ENCODE measurements around the gene MBTD1.
"Not testable (repeated sequence)": the region's sequence is repeated elsewhere in the genome, so short reads cannot be mapped to it uniquely, and the experiment has no call there.

Gene MBTD1

DNA sequence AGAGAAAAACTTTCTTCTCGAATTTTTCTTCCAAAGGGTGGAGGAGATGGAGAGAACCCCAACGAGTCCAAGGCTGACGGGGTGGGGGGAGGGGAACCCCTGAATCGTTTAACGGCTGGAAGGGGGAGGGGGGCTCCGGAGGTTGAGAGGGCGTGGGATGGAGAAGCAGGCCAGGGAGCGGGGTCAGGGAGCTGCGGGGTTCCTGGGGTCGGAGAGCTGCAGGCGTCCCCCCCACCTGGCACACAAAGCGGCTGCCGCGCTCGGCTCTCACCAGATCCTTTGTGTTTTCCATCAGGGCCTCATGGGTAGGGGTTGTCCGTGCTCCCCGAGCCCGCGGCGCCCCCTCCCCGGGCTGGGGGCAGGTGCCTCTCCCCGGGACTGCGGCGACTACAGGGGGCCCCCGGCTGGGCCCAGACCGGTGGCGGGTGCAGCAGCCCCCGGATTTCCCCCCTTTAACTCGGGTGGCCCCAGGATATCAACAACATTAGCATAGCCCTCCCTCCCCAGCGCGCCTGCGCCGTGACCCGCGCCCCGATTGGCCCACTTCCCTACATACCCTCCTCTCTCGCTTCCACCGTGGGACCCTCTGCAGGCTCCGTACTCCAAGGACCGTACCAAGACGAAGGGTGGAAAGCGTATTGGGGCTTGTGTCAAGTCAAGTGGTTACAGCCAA is at the start of gene MBTD1:
TSS of gene MBTD1 (minus strand) at position 486 of the 673 bp plus-strand sequence. CDS start 34,888 bp downstream, outside the sequence.
- peak; percentile 97 for DNase-seq

DNA sequence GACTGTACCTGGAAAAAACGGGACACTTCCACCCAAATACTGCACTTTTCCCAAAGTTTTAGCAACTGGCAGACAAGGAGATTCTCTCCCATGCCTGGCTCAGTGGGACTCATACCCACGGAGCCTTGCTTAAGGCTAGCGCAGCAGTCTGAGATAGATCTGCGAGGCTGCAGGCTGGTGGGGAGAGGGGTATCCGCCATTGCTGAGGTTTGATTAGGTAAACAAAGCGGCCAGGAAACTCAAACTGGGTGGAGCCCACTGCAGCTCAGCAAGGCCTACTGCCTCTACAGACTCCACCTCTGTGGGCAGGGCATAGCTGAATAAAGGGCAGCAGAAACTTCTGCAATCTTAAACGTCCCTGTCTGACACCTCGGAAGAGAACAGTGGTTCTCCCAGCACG is 45.3 kb upstream of the MBTD1 start:
- DNase-seq, result no peak

DNA sequence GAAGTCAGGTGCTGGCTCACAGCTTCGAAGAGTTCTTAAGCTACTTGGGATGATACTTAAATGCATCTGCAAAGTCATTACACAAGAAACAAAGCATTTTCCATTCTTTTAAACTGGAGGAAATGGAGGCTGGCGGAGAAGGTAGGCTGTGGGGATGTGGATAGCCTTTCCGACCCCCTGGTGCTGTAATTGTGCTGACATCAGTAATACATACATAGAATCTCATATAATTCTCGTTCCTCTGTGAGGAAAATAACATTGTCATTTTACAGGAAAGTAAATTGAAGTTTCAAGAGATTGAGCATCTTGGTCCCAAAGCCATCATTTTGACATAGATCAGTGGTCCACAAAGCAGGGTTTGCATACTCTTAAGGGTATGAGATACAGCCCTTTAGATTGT is 40.0 kb upstream of the MBTD1 start:
- no peak for DNase-seq

DNA sequence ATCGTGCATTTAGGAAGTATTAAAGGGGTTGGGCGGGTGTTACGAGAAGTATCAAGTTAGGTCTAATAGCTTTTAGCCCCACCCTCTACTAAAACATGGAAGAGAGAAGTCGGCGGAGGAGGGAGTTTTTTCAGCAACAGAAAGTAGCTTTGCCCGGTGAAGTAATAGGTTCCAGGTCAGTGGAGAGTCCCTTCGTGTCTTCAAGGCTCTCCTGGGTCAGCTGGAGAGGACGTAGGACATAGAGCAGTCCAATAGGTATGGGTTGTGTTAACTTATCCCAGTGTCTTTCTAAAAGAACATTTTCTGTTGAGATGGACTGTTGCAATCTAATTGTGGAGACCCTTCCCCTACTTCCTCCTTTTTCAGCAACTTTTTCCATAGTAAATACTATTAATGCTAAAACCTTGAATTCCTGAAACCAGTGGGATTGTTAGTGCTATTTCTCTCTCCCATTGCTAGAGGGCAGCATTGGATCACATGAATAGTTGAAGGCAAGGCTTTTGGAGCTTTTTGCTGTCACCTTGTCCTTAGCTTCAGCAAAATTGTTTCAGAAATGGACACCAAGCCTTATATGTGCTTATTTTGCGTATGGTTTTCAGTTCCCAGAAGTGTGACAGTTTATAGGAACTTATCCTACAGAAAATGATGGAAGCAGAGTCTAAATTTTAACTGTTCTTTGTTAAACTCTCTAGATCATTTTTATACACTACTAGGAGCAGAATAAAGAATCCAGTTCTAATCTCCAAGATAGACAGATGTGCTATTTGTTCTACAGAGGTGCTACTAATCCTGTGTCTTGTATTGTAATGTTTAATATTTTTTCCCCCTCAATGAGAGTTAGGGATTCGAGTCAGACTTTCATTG is 38.9 kb upstream of the MBTD1 start:
- DNase-seq, result no peak

DNA sequence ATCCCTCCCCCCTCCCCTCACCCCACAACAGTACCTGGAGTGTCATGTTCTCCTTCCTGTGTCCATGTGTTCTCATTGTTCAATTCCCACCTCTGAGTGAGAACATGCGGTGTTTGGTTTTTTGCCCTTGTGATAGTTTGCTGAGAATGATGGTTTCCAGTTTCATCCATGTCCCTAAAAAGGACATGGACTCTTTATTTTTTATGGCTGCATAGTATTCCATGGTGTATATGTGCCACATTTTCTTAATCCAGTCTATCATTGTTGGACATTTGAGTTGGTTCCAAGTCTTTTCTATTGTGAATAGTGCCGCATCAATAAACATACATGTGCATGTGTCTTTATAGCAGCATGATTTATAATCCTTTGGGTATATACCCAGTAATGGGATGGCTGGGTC is 34.5 kb upstream of the MBTD1 start:
- DNase-seq, result not testable (repeated sequence)

DNA sequence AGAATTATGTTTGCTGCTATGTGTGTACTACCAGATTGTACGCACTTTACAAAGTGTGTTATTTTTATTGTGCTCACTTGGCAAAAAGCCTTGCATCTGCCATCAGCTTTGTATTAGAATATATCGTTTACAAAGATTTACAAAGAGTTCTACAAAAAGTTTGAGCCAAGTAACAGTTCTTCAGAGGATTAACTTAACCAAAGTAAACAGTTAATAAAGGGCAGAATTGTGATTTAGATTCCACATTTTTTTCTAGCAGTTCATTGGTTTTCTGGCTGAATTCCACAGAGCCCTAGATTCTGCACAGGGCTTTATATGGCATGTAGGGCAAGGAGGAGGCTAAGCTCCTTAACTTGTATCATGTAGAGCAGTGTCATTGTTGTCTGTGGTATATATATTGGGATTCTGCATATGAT is 29.9 kb upstream of the MBTD1 start:
- no peak for DNase-seq

DNA sequence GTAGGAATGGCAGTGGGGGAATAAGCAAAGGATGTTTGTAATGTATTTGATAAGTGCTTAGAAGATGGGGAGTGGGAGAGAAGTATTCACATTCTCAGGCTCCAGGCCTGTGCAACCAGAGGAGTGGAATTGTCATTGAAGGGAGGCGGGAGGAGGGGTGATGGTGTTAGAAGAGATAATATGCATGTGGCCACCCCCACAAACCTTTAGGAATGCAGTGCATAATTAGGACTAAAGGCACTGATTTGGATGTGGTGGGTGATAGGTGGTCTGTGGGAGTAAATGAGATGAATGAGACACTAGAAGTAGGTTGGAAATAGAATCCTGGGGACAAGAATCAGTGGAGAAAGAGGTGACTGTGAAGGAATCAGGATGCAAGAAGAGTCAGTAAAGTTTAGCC is 27.6 kb upstream of the MBTD1 start:
- no peak for DNase-seq

DNA sequence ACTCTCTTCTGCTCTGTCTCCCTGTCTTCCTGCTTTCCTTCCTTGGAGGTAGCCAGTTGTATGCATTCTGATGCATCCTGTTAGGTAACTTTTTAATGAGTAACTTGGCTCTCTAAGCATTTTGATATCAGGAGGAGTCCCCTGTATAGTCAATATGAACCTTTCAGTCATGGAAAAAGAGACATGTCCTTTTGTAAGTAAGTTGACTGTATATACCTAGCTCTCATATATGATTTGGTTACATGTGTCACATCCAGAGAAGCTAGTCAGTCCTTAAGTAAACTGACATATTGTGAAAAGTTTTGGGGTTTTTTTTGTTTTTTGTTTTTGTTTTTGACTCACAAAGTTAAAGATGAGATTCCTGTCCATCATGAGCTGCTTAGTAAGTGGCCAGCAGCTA is 19.3 kb upstream of the MBTD1 start:
- no peak for DNase-seq

DNA sequence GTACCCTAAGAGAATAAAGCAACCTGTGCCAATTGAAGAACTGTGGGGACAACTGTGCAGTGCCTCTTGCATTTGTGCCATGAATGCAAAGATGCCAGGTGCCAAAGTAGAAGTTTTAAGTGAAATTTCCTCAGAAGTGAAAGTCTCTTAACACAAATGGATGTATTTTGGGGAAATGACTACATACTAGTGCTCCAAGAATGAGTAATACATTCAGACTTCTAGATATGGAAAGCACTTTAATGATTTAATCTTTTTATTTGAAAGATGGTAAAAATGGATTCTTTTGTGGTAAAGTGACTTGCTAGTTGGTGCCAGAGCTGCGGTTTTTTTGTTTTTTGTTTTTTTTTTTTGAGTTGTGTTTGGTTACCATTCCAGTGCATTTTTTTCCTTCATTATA is 15.5 kb upstream of the MBTD1 start:
- no peak for DNase-seq

DNA sequence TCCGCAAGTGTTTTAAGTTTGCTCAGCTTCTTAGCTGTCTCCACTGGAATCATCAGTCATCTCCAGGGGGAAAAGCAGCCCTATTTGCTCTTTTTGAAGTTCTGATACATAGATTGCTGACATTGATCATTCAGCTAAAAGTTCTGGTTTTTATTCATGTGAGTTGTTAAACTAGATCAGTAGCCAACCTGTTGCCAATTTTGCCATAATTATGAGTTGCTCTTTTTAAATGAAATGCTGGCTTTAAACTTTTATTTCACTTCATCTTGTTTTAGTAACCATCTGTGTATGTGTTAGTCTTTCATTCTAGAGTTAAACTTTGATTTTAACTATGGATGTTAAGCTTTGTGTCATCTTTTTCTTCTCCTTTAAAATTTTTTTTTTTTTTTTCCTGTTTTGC is 13.0 kb upstream of the MBTD1 start:
- DNase-seq, result no peak

DNA sequence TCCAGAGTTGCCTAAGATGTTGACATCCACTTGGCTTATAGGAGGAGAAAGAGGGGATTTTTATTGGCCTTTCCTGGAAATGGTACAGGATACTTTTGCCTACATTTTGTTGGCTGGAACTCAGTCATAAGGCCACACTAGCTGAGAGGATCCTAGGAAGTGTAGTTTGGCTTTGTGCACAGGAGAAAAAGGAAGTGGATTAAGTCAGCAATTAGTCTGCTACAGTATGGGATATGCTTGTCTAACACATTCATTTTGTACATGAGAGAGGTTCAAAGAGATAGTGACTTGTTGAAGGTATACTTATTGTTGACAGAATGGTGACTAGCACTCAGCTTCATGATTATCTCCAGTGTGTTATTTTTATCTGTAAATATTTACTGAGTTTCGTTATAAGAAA is 10.8 kb upstream of the MBTD1 start:
- no peak for DNase-seq

DNA sequence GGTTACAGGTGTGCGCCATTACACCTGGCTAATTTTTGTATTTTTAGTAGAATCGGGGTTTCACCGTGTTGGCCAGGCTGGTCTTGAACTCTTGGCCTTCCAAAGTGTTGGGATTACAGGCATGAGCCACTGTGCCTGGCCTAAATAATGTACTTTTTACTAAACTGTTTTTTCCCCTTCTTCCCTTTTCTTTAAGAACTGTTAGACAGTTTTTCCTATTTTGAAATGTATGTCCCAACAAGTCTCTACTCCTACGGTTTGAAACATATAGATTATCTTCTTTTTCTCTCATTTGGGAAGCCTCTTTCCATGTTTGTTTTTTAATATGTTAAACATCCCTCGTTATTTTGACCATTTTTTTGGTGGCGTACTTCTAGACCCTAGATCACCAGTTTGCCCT is 10.1 kb upstream of the MBTD1 start:
- DNase-seq, result no peak

DNA sequence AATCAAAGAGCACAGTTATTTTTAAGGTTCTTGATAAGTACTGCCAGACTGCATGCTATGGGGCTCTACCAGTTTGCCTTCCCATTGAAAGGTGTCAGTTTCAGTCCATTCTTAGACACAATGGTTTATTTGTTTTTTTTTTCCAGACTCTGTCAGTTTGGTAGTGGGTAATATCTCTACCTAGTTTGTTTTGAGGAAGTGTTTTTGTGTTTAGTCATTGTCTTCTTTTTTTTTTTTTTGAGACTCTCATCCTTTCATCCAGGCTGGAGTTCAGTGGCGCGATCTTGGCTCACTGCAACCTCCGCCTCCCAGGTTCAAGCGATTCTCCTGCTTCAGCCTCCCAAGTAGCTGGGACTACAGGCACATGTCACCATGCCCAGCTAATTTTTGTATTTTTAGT is 4.6 kb upstream of the MBTD1 start:
- DNase-seq, result not testable (repeated sequence)

DNA sequence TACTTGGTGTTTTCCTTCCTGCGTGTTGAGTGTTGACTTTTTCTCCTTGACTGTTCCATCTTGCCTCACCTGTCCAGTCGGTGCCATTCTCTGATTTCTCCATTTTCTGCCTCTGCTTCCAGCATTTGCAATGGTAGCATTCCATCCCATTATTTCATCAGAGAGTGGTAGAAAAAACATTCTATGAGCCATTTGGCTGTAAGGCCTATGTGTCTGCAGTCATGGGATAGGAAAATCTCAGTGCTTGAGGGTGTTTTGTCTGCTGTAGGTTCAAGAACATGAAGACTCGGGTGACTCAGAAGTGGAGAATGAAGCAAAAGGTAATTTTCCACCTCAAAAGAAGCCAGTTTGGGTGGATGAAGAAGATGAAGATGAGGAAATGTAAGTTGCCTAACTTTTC is 3.2 kb upstream of the MBTD1 start:
- no peak for DNase-seq

DNA sequence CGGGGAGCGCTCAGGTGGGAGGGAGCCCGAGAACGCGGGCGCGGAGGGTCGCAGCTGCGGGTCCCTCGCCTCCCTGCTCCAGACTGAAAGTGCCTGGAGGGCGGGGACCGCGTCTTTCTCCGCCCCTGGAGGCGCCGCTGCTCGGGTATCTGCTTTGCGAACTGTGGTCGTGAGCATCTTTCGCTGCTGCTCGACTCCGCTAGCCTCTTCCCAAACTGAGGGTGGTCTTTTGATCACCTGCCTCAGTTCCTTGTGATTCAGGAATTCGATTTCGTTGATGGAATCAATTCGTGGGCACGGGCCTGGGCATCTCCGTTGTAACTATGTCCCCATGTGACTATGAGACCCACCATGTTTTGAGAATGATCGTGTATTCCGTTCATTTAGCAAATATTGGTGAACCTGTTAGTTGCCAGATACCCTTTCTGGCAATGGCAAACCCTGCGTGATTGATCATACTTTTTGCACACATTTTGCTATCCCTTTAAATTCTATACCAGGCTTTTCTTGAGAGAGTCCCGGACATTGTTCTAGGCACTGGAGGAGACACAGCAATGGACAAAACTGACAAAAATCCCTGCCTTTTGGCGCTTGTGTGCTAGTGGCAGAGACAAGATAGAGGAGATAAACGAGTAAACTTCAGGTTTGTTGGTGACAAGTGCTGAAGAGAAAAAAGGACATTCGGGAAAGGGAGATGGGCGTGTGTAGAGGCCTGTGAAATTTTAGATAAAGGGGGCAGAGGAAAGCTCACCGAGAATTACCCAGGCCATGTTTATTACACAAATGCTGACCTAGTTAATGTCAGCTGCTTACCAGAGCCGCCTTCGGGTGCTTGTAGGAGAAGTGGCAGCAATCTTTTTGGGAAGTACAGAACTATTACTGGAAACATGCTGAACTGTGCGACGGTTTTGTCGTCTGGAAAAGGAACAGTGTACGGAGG is 1.4 kb upstream of the MBTD1 start:
- DNase-seq, result no peak

DNA sequence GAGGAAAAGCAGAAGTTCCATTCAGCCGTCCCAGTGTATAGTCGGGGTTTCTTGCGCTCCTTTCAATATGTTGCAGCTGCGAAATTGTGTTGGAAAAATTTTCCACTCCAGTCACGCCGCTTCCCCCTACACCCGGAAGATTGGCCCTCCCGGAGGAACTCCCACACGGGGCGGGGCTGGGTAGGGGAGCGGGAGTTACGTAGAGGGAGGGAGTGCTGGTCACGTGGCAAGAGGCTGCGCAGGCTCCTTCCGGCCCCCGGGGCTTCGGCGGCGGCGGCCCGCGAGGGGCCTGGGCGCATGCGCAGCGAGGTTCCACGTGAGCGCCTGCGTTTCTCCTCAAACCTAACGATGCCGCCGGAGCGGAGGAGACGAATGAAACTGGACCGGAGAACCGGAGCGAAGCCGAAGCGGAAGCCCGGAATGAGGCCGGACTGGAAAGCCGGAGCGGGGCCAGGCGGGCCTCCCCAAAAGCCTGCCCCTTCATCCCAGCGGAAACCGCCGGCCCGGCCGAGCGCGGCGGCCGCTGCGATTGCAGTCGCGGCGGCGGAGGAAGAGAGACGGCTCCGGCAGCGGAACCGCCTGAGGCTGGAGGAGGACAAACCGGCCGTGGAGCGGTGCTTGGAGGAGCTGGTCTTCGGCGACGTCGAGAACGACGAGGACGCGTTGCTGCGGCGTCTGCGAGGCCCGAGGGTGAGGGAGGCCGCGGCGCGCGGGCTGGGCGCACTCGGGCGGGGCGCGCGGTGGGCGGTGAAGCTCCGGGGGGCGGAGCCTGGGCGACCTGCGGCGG is 581 bp upstream of the MBTD1 start, which contains the start of gene UTP18:
TSS of gene UTP18 (plus strand) at position 310 of the 787 bp plus-strand sequence. CDS start at position 349, 39 bp downstream.
- peak; percentile 98 for DNase-seq

DNA sequence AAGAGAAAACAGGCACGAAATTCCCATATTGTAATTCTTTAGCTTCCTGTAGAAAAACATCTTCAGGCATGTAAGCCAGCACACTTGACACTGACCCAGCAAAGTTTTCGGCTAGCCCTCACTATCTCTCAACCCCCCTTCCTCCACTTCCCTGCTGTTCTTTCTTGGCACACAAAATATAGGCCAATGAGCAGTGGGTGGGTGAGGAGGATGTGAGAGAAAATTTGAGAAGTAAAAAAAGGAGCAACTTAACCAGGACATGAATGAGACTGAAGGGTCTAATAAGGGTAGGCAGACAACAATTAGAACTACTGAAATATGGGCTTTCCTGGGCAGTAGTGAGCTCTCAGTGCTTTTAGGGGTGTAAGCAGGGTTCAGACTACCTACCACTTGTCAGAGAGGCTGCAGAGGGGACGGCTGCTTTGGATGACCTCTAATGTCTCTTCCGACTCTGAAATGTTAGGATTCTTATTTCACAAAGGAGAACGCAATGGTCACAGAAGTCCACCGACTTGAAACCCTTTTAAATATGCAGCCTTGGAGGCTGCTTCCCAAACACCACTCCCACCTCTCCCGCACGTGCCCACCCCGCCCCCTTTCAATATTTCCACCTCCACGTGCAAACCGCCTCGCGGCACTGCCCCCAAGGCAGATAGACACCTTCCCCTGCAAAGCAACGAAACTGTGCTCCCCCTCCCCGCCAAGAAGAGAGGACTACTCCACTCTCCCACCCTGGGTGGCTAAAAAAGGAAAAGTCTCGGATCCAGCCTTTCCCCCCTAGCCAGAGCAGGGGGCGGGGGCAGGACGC is 889 bp downstream of the MBTD1 start:
- peak; percentile 53 for DNase-seq

DNA sequence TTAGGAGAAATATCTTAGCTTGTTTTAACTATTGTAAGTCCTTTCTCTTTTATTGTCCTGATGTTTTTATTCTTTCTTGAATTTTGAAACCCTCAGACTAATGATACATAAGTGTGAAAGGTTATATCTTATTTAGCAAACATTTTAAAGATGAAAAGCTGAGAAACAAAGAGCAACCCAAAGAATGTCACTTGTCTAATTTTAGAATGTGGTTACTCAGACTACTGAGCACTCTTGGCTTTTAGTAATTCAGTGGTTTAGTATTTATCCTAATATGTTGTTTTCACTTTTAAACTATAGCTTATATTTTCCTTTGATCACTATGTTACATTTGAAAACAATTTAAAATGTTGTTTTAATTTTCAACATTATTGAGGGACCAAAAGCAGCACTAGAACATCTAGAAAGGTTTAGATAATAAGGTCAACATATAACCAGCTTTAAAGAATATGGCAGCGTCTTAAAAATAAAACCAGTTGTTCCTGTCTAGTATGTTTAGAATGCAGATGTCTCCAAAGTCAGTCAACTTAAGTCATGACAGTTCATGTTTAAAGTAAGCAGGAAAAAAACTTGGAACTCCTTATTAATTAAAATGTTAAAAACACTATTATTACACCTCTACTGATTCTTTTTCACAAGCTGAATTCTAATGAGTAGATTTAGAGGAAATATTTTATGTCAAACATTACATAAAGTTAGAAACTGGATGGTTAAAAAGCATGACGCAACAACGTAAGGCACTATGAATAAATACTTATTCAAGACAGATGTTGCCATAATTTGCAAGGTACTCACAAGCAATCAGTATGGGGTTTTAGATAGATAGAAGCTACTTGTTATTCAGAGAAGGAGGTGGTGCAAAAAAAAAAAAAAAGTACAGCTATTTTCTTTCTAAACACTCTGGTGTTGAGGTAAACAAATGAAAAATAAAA is 2.4 kb downstream of the MBTD1 start:
- DNase-seq, result no peak

DNA sequence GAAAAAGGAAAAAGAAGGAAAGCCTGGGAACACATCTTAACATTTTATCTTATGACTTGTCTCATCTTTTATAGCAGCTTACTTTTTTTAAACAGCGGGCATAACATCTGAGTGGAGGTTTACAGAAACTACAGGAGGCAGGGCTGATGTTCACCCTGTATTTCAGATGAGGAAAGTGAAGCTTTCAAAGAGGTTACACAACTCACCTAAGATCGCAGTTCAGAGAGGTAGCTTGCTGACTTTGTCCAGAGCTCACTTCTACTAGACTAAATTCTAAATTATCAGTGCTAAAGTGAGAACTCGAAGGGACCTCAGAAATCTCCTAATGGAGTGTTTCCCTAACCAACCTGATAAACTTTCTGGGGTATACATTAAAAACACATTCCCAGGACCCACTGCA is 3.7 kb downstream of the MBTD1 start:
- no peak for DNase-seq

DNA sequence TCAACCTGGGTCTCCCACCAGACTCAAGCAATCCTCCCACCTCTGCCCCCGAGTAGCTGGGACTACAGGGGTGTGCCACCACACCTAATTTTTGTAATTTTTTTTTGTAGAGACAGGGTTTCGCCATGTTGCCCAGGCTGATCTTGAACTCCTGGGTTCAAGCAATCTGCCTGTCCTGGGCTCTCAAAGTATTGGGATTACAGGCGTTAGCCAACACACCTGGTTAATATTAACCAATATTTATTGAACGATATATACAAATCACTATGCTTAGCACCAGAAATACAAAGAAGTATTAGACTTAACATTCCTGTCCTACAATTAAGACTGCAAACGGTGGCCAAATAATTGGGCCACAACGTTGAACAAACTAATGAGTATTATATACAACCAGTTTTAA is 4.2 kb downstream of the MBTD1 start:
- DNase-seq, result no peak
